ENCODE measurements around the gene PACRG. TPM values are rescaled to one million over a fixed set of nuclear protein-coding genes. Genes with fewer than 3 reads are reported as not detected.

The PACRG gene
- total and polyA plus RNA-seq, 2 of the 13 experiments (the other 11 are each of a cell fraction or from before 2014, with no cell fraction given), result 0.13 TPM; not detected in 1

DNA sequence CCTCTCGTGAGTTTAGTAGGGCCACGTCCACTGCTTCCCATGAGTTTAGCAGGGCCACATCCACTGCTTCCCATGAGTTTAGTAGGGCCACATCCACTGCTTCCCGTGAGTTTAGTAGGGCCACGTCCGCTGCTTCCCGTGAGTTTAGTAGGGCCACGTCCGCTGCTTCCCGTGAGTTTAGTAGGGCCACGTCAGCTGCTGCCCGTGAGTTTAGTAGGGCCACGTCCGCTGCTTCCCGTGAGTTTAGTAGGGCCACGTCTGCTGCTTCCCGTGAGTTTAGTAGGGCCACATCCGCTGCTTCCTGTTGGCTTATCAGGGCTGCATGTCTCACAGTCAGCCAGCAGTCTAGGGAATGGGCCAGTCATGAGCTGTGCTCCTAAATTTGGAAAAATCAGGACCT lies 573.1 kb downstream of the PACRG start:
- Histone ChIP-seq H3K27me3 (ENCODE audit: control insufficient read depth in 1 of 2, insufficient read depth in 2 of 2, low read length in 2 of 2) (peaks cover 0 to 6% of the 10 kb centered on the region in 2 experiments; a peak in 1 of 5 replicates), H3K4me3 (replicated peaks in 1 of 3; ENCODE audit: insufficient read depth in 1 of 3, low read depth in 2 of 3, low read length in 3 of 3) (no peak overlapping the region), H3K27ac (ENCODE audit: extremely low read length, insufficient read depth, low read length) (no peak overlapping the region), H3K9ac (ENCODE audit: insufficient read depth, low read depth, low read length) (no peak overlapping the region), H4K20me1 (ENCODE audit: insufficient read depth, low read length) (no peaks in the 10 kb centered on the region), H3K79me2 (ENCODE audit: insufficient read depth, low read length) (no peaks in the 10 kb centered on the region), H3K36me3 (replicated peaks in 1 of 2; ENCODE audit: control insufficient read depth in 1 of 2, insufficient read depth in 2 of 2, low read length in 2 of 2) (no peaks in the 10 kb centered on the region), H2AFZ (ENCODE audit: low read length) (no peak overlapping the region), H3K4me1 (ENCODE audit: insufficient read depth, low read length) (no peaks in the 10 kb centered on the region), H3K9me3 (ENCODE audit: low read length) (no peaks in the 10 kb centered on the region), H3K4me2 (ENCODE audit: low read depth, low read length) (no peak overlapping the region)
- no peak for FAIRE-seq
- in situ Hi-C loops (cut with HindIII; ENCODE audit: extremely low pct_ligation_motif_present, low pct_unique_long_range_greater_than_20kb), result no loop called here
- DNase-seq (ENCODE audit: low spot score), result no peak
- ATAC-seq, result no peak
- BruUV-seq (replicated peaks), result no TSS peak
- CTCF ChIA-PET (ENCODE audit: low intra/inter-chr PET ratio, low total read pairs), result no interaction called here
- POLR2A ChIA-PET, result no interaction called here
- intact Hi-C loops (cut with micrococcal nuclease; ENCODE audit: unreplicated experiment), result no loop called here
- TF ChIP-seq FLYWCH1 (CRISPR knock-in tag; IDR thresholded peaks at IDR 0.05), result no peak
- peak; percentile 57 for TF ChIP-seq ZKSCAN1 (IDR thresholded peaks at IDR 0.05; ENCODE audit: low read length)
- 32% methylated on average over 17 of the region's 17 CpGs for WGBS (ENCODE audit: low lambda C conversion rate)

DNA sequence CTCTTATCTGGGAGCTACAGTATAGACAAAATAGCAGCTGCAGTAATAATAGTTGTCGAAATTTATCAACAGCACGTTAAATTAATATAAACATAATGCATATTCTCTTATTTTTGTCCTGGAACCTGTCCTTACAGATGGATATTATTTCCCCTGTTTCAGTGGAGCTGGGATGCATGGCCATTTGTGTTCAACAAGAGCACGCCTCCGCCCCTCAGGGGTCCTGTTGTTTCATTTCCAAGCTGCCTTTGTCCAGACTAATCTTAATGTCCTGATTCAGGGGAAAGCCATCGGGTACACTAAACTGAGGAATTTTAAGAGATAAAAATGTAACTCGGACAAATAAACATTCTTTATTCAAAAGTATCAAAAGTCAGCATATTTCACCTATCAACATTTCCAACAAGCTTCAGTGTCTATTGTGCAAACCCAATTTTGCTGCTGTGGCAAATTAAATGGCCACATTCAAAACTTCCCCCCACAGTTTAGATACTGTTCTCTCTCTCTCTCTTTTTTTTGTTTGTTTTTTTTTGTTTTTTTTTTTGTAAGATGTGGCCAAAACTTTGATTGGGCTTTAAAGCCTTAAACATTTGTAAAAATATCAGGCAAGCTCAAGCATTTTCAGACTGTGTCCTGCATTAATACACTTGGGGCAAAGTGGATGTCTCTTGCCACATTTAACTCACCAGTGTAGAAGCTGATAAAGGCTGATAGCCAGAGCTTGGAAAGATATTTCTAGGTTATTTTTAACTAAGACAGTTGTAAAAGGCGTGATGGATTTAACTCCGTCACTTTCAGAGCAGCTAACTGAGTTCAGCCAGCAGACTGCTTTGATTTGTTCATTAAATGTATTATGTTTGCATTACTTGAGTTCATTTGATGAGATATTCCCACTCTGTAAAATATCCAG lies 574.2 kb downstream of the PACRG start:
- Histone ChIP-seq H4K20me1 (ENCODE audit: insufficient read depth, low read length) (no peaks in the 10 kb centered on the region), H3K4me3 (replicated peaks in 1 of 3; ENCODE audit: insufficient read depth in 1 of 3, low read depth in 2 of 3, low read length in 3 of 3) (no peak overlapping the region), H3K9me3 (ENCODE audit: low read length) (no peaks in the 10 kb centered on the region), H3K36me3 (replicated peaks in 1 of 2; ENCODE audit: control insufficient read depth in 1 of 2, insufficient read depth in 2 of 2, low read length in 2 of 2) (no peaks in the 10 kb centered on the region), H3K79me2 (ENCODE audit: insufficient read depth, low read length) (no peaks in the 10 kb centered on the region), H3K4me1 (ENCODE audit: insufficient read depth, low read length) (no peaks in the 10 kb centered on the region), H3K9ac (ENCODE audit: insufficient read depth, low read depth, low read length) (no peak overlapping the region), H2AFZ (ENCODE audit: low read length) (no peak overlapping the region), H3K27me3 (ENCODE audit: control insufficient read depth in 1 of 2, insufficient read depth in 2 of 2, low read length in 2 of 2) (peaks cover 0 to 5% of the 10 kb centered on the region in 2 experiments; a peak in 1 of 5 replicates), H3K4me2 (ENCODE audit: low read depth, low read length) (no peak overlapping the region), H3K27ac (ENCODE audit: extremely low read length, insufficient read depth, low read length) (no peak overlapping the region)
- WGBS (ENCODE audit: low lambda C conversion rate), result 18% methylated on average over 8 of the region's 8 CpGs
- DNase-seq (ENCODE audit: low spot score) (no peak), ATAC-seq (no peak), FAIRE-seq (no peak)
- no TSS peak for BruUV-seq (replicated peaks)
- intact Hi-C loops (cut with micrococcal nuclease; ENCODE audit: unreplicated experiment), result no loop called here
- POLR2A ChIA-PET, result no interaction called here
- in situ Hi-C loops (cut with HindIII; ENCODE audit: extremely low pct_ligation_motif_present, low pct_unique_long_range_greater_than_20kb), result no loop called here
- CTCF ChIA-PET (ENCODE audit: low intra/inter-chr PET ratio, low total read pairs), result no interaction called here
- no peak for TF ChIP-seq HIVEP1 (CRISPR knock-in tag; IDR thresholded peaks at IDR 0.05)
- TF ChIP-seq SMAD9 (CRISPR knock-in tag; IDR thresholded peaks at IDR 0.05), result no peak
- TF ChIP-seq MAFF (IDR thresholded peaks at IDR 0.05; ENCODE audit: low read depth, low read length), result peak; percentile 69
- TF ChIP-seq ZNF136 (CRISPR knock-in tag; IDR thresholded peaks at IDR 0.05; ENCODE audit: low read depth), result no peak
- TF ChIP-seq MAFK (conservative IDR thresholded peaks at IDR 0.05 in 1 of 2, IDR thresholded peaks at IDR 0.05 in 1 of 2; ENCODE audit: low read length in 2 of 2), result peak; percentile 53 to 74; a peak in 3 of 4 replicates
- no peak for TF ChIP-seq AGO2 (optimal IDR thresholded peaks at IDR 0.05; ENCODE audit: low read depth, low read length)
- no peak for TF ChIP-seq FLYWCH1 (CRISPR knock-in tag; IDR thresholded peaks at IDR 0.05)
- TF ChIP-seq ZNF670 (CRISPR knock-in tag; IDR thresholded peaks at IDR 0.05; ENCODE audit: borderline replicate concordance), result no peak
- TF ChIP-seq RXRB (CRISPR knock-in tag; IDR thresholded peaks at IDR 0.05; ENCODE audit: borderline replicate concordance), result no peak
- no peak for TF ChIP-seq PHF8 (CRISPR knock-in tag; IDR thresholded peaks at IDR 0.05)
- TF ChIP-seq, protein P1, sequence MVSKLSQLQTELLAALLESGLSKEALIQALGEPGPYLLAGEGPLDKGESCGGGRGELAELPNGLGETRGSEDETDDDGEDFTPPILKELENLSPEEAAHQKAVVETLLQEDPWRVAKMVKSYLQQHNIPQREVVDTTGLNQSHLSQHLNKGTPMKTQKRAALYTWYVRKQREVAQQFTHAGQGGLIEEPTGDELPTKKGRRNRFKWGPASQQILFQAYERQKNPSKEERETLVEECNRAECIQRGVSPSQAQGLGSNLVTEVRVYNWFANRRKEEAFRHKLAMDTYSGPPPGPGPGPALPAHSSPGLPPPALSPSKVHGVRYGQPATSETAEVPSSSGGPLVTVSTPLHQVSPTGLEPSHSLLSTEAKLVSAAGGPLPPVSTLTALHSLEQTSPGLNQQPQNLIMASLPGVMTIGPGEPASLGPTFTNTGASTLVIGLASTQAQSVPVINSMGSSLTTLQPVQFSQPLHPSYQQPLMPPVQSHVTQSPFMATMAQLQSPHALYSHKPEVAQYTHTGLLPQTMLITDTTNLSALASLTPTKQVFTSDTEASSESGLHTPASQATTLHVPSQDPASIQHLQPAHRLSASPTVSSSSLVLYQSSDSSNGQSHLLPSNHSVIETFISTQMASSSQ (IDR thresholded peaks at IDR 0.05; ENCODE audit: low read depth), result no peak
- TF ChIP-seq, protein P1 (CRISPR knock-in tag; IDR thresholded peaks at IDR 0.05; ENCODE audit: borderline replicate concordance), result no peak
- no peak for TF ChIP-seq RARG (CRISPR knock-in tag; IDR thresholded peaks at IDR 0.05; ENCODE audit: low read depth)
- TF ChIP-seq CENPT (CRISPR knock-in tag; IDR thresholded peaks at IDR 0.05; ENCODE audit: low read depth), result no peak
